Measurements from ENCODE around the gene FOXE3.

DNA sequence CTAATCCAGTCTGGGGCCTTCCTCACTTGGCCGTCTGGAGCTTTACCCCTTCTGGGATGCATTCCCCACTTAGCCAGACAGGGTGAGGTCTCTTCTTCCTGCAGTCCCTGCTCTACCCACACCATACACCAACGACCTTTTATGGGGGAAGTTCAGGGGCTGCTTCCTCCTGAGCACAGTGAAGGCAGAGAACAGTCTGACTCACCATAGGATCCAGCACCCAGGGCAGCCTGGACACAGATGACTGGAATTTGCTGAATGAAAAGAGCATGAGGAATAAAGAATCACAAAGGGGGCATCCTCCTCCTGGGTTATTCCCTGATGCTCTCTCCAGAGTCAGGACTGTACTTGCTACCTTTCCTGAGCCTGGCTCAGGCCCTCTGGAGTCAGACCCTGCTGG, 4.6 kb upstream of the FOXE3 start:
- TF ChIP-seq, protein P1, sequence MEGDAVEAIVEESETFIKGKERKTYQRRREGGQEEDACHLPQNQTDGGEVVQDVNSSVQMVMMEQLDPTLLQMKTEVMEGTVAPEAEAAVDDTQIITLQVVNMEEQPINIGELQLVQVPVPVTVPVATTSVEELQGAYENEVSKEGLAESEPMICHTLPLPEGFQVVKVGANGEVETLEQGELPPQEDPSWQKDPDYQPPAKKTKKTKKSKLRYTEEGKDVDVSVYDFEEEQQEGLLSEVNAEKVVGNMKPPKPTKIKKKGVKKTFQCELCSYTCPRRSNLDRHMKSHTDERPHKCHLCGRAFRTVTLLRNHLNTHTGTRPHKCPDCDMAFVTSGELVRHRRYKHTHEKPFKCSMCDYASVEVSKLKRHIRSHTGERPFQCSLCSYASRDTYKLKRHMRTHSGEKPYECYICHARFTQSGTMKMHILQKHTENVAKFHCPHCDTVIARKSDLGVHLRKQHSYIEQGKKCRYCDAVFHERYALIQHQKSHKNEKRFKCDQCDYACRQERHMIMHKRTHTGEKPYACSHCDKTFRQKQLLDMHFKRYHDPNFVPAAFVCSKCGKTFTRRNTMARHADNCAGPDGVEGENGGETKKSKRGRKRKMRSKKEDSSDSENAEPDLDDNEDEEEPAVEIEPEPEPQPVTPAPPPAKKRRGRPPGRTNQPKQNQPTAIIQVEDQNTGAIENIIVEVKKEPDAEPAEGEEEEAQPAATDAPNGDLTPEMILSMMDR (conservative IDR thresholded peaks at IDR 0.05 in 1 of 2, IDR thresholded peaks at IDR 0.05 in 1 of 2; ENCODE audit: low read depth in 1 of 2, low read length in 2 of 2) = no peak
- no peak for TF ChIP-seq EZH2 (IDR thresholded peaks at IDR 0.05; ENCODE audit: low read length, missing control alignments)

All from fibroblast of lung (primary cell).